Hepatocyte (in vitro differentiated cells): Measurements from ENCODE around the gene LIPC. TPM values are rescaled to one million over a fixed set of nuclear protein-coding genes. Genes with fewer than 3 reads are reported as not detected.

Source experiments
- DNase-seq: peaks from one replicate; pipeline ENCODE4 v3.0.0-alpha.2; 2016; ENCODE audit warnings: low spot score
- H2AFZ ChIP-seq: fragments of 200-600 bp; sonication (generic); 2 replicates; pipeline ENCODE4 v1.6.0; 2016; ENCODE audit warnings: antibody characterized with exemption, mild to moderate bottlenecking
- H3K27ac ChIP-seq: fragments of 200-600 bp; sonication (generic); 2 replicates; pipeline ENCODE4 v1.5.1; 2016; ENCODE audit warnings: mild to moderate bottlenecking
- H3K27me3 ChIP-seq: fragments of 200-600 bp; sonication (generic); 2 replicates; pipeline ENCODE4 v1.6.1; 2016
- H3K36me3 ChIP-seq: fragments of 200-600 bp; sonication (generic); replicated peaks from 2 replicates; pipeline ENCODE4 v1.5.1; 2016; ENCODE audit warnings: low read depth; ENCODE audit not compliant: insufficient read depth
- H3K4me1 ChIP-seq: fragments of 200-600 bp; sonication (generic); 2 replicates; pipeline ENCODE4 v1.5.1; 2016; ENCODE audit warnings: mild to moderate bottlenecking, moderate library complexity; ENCODE audit not compliant: insufficient read depth
- H3K4me2 ChIP-seq: fragments of 200-600 bp; sonication (generic); 2 replicates; pipeline ENCODE4 v1.6.0; 2016
- H3K4me3 ChIP-seq: fragments of 200-600 bp; sonication (generic); 2 replicates; pipeline ENCODE4 v1.5.1; 2016; ENCODE audit warnings: mild to moderate bottlenecking
- H3K79me2 ChIP-seq: fragments of 200-600 bp; sonication (generic); 2 replicates; pipeline ENCODE4 v1.6.0; 2017; ENCODE audit warnings: mild to moderate bottlenecking
- H3K9me2 ChIP-seq: fragments of 200-600 bp; sonication (generic); replicated peaks from 2 replicates; pipeline ENCODE4 v1.6.0; 2017; ENCODE audit warnings: mild to moderate bottlenecking; ENCODE audit not compliant: insufficient read depth
- H3K9me3 ChIP-seq: fragments of 200-600 bp; sonication (generic); 2 replicates; pipeline ENCODE4 v1.5.1; 2016; ENCODE audit warnings: low read depth, mild to moderate bottlenecking
- H4K20me1 ChIP-seq: fragments of 200-600 bp; sonication (generic); 2 replicates; pipeline ENCODE4 v1.6.0; 2016; ENCODE audit warnings: mild to moderate bottlenecking; ENCODE audit not compliant: insufficient read depth, poor library complexity, severe bottlenecking
- CTCF ChIP-seq: fragments of 200-600 bp; sonication (generic); IDR thresholded peaks from 2 replicates; pipeline ENCODE4 v1.5.1; 2016; ENCODE audit warnings: antibody characterized with exemption, mild to moderate bottlenecking; ENCODE audit not compliant: poor library complexity
- EZH2 ChIP-seq: fragments of 200-600 bp; sonication (generic); IDR thresholded peaks from 2 replicates; pipeline ENCODE4 v1.6.1; 2016; ENCODE audit warnings: antibody characterized with exemption, mild to moderate bottlenecking, borderline replicate concordance
- EZH2phosphoT487 ChIP-seq: fragments of 200-600 bp; sonication (generic); IDR thresholded peaks from one replicate; pipeline ENCODE4 v1.6.1; 2018; ENCODE audit warnings: antibody characterized with exemption, mild to moderate bottlenecking, low read depth, moderate library complexity; ENCODE audit not compliant: unreplicated experiment, severe bottlenecking
- WGBS: methylation state at CpG from one replicate; pipeline ENCODE4 v1.1.6; 2016; ENCODE audit warnings: low lambda C conversion rate; ENCODE audit errors: missing lambda C conversion rate; 5-methylcytosine and 5-hydroxymethylcytosine counted together
- polyA plus RNA-seq: library from polyadenylated mRNA; unstranded; fragments of >200 nt; fragmentation: Nextera tagmentation; extraction: Ambion mirVana; gene quantifications from 2 replicates; pipeline ENCODE4 v1.2.1, GENCODE V29; 2016
- total RNA-seq: library from RNA; depleted of rRNA; stranded (reverse); fragments of >200 nt; gene quantifications from 2 replicates; pipeline ENCODE4 v1.2.3, GENCODE V29; 2014

The LIPC gene
- total and polyA plus RNA-seq, 2 experiments from 2014 or later: 37.0 to 64.8 TPM

GRCh38 chr15:58532126-58532525 is 100.3 kb downstream of the LIPC start:
- Histone ChIP-seq H3K9me2 (no peaks in the 10 kb centered on the region), H3K4me3 (no peak overlapping the region), H3K27ac (no peak overlapping the region), H3K9me3 (no peaks in the 10 kb centered on the region), H2AFZ (no peak overlapping the region), H3K79me2 (no peaks in the 10 kb centered on the region), H3K27me3 (no peaks in the 10 kb centered on the region), H3K4me2 (no peak overlapping the region), H3K36me3 (no peaks in the 10 kb centered on the region), H3K4me1 (peaks cover 21% of the 10 kb centered on the region), H4K20me1 (no peaks in the 10 kb centered on the region)
- TF ChIP-seq EZH2phosphoT487: no peak
- TF ChIP-seq EZH2: no peak
- TF ChIP-seq CTCF: no peak
- DNase-seq: no peak
- 89% methylated on average over 3 of the region's 3 CpGs for WGBS

GRCh38 chr15:58534556-58534955 is 102.8 kb downstream of the LIPC start:
- DNase-seq: no peak
- no peak for TF ChIP-seq EZH2
- TF ChIP-seq EZH2phosphoT487: no peak
- no peak for TF ChIP-seq CTCF

GRCh38 chr15:58535337-58535736 is 103.5 kb downstream of the LIPC start:
- Histone ChIP-seq H3K36me3 (no peaks in the 10 kb centered on the region), H3K79me2 (no peaks in the 10 kb centered on the region), H2AFZ (no peak overlapping the region), H4K20me1 (no peaks in the 10 kb centered on the region), H3K9me3 (no peaks in the 10 kb centered on the region), H3K27me3 (no peaks in the 10 kb centered on the region), H3K4me3 (no peak overlapping the region), H3K4me2 (no peak overlapping the region), H3K27ac (no peak overlapping the region), H3K4me1 (peaks cover 10% of the 10 kb centered on the region), H3K9me2 (no peaks in the 10 kb centered on the region)
- TF ChIP-seq EZH2phosphoT487: no peak
- TF ChIP-seq CTCF: no peak
- no peak for TF ChIP-seq EZH2
- DNase-seq: peak; percentile 43
- WGBS: 75% methylated on average over 5 of the region's 5 CpGs

More at GRCh38 chr15:58534556-58534955, 102.8 kb downstream of the LIPC start:
- Histone ChIP-seq H3K79me2 (no peaks in the 10 kb centered on the region), H3K9me3 (no peaks in the 10 kb centered on the region), H3K27me3 (no peaks in the 10 kb centered on the region), H4K20me1 (no peaks in the 10 kb centered on the region), H2AFZ (no peak overlapping the region), H3K4me1 (peaks cover 10% of the 10 kb centered on the region), H3K4me2 (no peak overlapping the region), H3K9me2 (no peaks in the 10 kb centered on the region), H3K36me3 (no peaks in the 10 kb centered on the region), H3K4me3 (no peak overlapping the region), H3K27ac (no peak overlapping the region)
- 77% methylated on average over 1 of the region's 1 CpG for WGBS

- H3K4me2 ChIP-seq: no peak overlapping the region
- H3K27me3 ChIP-seq: no peaks in the 10 kb centered on the region
- H3K36me3 ChIP-seq: no peaks in the 10 kb centered on the region
- no peaks in the 10 kb centered on the region for H3K9me3 ChIP-seq
- no peaks in the 10 kb centered on the region for H3K79me2 ChIP-seq
- H3K4me3 ChIP-seq: no peak overlapping the region
- no peaks in the 10 kb centered on the region for H3K9me2 ChIP-seq
- H3K4me1 ChIP-seq: peaks cover 10% of the 10 kb centered on the region
- TF ChIP-seq EZH2: no peak
- TF ChIP-seq EZH2phosphoT487: no peak
- TF ChIP-seq CTCF: no peak
- H3K27ac ChIP-seq: no peak overlapping the region
- H4K20me1 ChIP-seq: no peaks in the 10 kb centered on the region
- WGBS: 83% methylated on average over 6 of the region's 6 CpGs
- H2AFZ ChIP-seq: no peak overlapping the region
- no peak for DNase-seq
Measured at GRCh38 chr15:58535894-58536293, 104.1 kb downstream of the LIPC start.
